Stimulated activated CD4-positive, alpha-beta T cell treated with anti-CD3 and anti-CD28 coated beads, Interleukin-2, amount 100 ng/mL, for 48 hours (primary cell): Measurements from ENCODE around the gene RIBC2.
"Not testable (repeated sequence)": the region's sequence is repeated elsewhere in the genome, so short reads cannot be mapped to it uniquely, and the experiment has no call there.

Source experiments
- DNase-seq, 2 donors: peaks; one replicate each; pipeline ENCODE4 v3.0.0-alpha.2; 2020

RIBC2 gene, protein sequence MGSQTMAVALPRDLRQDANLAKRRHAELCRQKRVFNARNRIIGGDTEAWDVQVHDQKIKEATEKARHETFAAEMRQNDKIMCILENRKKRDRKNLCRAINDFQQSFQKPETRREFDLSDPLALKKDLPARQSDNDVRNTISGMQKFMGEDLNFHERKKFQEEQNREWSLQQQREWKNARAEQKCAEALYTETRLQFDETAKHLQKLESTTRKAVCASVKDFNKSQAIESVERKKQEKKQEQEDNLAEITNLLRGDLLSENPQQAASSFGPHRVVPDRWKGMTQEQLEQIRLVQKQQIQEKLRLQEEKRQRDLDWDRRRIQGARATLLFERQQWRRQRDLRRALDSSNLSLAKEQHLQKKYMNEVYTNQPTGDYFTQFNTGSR

GRCh38 chr22:45413368-45414211, at the start of gene RIBC2, which contains the start of gene SMC1B:
Gene RIBC2, plus strand, starts transcription at chr22:45413693. Its CDS starts 194 bp downstream, at chr22:45413887.
Gene SMC1B, minus strand, starts transcription at chr22:45413599. Its CDS starts 32 bp downstream, at chr22:45413567.
- DNase-seq = peak; percentile 80 to 81

DNA sequence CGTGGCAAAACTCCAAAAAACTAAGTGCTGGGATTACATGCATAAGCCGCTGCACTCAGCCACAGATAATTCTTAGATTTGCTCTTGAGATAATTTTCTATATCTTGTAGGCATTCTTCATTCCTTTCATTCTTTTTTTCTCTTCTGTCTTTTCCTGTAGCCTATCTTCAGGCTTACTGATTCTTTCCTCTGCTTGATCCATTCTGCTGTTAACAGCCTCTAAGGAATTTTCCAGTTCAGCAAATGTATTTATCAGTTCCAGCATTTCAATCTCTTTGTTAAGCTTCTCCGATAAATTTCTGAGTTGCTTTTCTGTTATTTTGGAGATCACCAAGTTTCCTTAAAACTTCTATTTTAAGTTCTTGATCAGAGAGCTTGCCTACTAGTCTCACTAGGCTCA, 46.8 kb upstream of the RIBC2 start:
- no peak for DNase-seq

DNA sequence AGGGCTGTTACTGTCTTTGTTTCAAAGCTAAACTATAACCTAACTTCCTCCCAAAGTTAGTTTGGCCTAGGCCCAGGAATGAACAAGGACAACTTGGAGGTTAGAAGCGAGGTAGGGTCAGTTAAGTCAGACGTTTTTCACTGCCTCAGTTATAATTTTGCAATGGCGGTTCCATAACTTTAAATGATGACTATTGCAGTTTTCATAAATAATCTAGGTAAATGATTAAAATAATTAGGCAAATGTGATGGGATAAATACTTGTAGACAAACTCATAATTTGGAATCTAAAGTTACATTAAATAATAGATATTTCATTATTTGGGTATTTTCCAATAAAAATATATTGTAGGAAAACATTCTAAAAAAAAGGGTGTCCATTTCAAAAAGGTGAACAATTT, 39.9 kb upstream of the RIBC2 start:
- DNase-seq = not testable (repeated sequence)

DNA sequence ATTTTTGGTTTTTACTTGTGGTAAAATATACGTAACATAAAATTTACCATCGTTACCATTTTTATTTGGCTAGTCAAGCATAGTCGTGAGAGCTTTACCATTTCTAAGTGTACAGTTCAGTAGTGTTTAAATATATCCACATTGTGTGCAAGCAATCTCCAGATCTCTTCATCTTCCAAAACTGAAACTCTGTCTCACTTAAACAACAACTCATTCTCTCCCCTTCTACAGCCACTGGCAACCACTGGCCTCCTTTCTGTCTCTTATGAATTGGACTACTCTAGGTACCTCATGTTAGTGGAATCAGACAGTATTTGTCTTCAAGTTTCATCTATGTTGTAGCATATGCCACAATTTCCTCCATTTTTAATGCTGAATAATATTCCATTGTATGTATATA, 37.5 kb upstream of the RIBC2 start:
- DNase-seq = no peak

GRCh38 chr22:45376703-45377102, 36.8 kb upstream of the RIBC2 start:
- no peak for DNase-seq

DNA sequence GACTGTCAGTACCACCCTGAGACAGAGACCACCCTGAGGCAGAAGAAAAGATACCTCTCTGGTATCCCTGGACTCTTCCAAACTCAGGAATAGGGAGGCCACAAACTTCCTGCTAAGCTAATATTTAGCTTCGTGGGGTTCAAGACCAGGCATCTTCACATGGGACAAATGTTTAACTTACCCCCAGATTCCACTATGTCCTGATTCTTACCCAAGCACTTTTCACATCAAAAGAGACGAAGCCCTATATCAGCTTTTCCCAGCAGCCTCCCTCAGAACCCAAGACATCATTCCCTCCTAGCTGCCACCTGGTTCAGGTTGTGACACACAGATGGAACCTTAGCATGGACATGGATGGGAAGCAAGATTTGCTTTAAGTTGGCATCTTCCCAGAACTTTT, 32.1 kb upstream of the RIBC2 start:
- no peak for DNase-seq

DNA sequence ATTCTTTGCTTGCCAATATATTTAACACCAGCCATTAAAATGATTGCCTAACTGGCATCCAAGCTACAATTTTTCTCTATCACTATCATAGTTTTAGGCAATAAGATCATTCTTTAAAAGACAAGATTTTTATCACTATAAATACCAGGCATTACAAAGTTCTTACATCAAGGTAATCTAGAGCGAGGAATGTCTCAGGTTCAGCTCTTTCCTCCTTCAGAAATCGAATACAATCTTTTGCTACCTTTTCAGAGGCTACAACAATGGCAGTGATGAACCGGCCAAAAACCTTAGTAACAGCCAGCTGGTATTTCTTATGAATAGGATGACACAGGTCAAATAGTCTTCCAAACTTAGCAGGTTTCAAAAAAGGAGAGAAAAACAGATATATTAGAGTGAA, 23.9 kb upstream of the RIBC2 start:
- DNase-seq = no peak

- no peak for DNase-seq
These were observed 15.7 kb upstream of the RIBC2 start for GRCh38 chr22:45397806-45398205.

DNA sequence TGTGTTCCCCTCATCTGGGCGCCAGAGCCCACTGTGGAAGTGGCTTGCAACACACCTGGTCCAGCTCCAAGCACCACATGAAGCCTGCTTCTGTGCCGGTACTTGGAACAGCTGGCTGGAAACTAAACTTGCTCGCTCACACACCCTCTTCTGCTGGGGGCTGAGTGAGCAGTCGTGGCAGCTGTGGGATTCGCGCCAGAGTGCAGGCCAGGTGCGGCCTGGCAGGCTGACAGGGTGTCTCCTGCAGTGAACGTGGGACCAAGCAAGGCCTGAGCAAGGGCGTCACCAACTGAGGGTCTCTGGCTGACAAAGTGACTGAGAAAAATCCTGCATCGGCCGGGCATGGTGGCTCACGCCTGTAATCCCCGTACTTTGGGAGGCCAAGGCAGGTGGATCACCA, 15.3 kb upstream of the RIBC2 start:
- no peak for DNase-seq

DNA sequence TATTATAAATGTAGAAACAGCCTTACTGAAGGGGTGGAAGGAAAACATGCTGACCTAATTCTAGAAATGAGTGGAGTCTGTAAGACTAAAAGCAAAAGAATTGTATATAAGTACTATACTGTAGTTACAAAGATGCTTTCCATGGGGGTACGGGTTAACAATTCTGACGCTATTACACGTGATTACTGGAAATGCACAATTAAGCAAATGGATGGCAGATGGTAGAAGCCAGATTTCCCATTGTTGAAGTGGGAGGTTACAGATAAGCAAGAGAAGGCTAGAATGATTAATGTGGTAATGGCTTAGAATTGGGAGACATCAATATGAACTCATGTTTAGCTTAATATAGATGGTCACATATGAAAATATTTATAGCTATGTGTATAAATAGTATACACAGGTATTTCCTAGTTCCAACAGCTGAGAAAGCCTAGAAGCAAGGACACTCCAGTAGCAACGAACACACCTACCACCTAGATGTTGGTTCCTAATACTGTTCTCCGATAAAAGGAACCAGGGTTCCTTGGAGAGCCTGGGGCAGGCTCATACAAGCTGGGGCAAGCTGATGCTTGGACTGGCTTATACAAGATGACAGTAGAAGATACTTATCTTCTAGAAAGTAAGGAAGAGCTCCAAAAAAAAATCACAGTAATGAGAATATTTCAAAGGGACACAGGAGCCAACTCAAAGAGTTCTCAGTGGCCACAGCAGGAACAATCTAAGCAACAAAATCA, 13.6 kb upstream of the RIBC2 start:
- DNase-seq = no peak

GRCh38 chr22:45402466-45402985, 11.0 kb upstream of the RIBC2 start:
- no peak for DNase-seq

GRCh38 chr22:45407793-45408192, 5.7 kb upstream of the RIBC2 start:
- no peak for DNase-seq

GRCh38 chr22:45413013-45413367, 503 bp upstream of the RIBC2 start:
- DNase-seq = no peak

DNA sequence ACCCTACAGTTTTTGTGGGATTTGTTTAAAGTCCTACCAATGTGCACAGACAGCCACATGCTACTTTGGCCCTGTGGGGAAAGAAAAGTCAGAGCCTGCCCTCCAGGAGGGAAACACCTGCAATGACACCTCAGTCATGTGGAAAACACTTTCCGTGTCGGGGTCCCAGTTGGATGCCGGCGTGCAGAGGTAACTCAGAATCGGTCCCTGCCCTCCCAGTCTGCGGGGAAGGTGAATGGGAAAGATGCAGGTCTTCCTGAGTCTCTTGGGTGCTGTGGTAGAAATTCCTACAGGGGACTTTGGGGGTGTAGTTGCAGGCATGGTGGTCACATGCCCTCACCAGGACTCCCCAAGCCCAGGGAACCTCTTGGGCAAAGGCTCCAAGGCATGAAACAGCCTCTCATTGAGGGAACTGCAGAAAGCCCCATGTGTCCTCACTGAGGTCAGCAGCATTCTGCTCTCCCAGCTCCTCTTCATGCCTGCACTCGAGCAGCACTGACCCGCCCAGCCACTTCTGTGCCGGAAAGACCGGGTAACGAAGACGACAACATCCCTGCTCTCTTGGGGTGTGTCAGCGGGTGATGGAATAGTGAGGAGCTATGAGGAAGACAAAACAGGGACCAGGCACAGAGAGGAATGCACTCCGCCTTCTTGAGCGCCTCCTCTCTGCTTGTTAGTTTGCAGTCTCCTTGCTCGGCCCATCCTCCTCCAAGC, 4.7 kb downstream of the RIBC2 start:
- no peak for DNase-seq

DNA sequence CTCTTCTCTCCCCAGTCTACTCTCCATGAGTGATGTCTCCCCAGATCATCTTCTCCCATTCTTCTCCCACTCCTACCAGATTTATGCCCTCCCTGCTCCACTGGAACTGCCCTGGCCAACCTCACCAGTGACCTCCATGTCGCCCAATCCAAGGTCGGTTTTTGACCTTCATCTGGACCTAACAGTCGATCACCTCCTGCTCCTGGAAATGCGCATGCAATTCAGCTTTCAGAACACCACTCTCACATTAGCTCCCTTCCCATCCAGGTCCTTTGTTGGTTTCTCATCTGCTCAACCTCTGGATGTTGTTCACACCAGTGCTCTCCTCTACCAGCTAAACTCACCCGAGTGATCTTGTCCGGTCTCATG, 5.3 kb downstream of the RIBC2 start:
- no peak for DNase-seq

- DNase-seq = no peak
These were observed 6.5 kb downstream of the RIBC2 start for GRCh38 chr22:45420011-45420410.

- DNase-seq = no peak
These were observed 7.0 kb downstream of the RIBC2 start for GRCh38 chr22:45420539-45420938.

DNA sequence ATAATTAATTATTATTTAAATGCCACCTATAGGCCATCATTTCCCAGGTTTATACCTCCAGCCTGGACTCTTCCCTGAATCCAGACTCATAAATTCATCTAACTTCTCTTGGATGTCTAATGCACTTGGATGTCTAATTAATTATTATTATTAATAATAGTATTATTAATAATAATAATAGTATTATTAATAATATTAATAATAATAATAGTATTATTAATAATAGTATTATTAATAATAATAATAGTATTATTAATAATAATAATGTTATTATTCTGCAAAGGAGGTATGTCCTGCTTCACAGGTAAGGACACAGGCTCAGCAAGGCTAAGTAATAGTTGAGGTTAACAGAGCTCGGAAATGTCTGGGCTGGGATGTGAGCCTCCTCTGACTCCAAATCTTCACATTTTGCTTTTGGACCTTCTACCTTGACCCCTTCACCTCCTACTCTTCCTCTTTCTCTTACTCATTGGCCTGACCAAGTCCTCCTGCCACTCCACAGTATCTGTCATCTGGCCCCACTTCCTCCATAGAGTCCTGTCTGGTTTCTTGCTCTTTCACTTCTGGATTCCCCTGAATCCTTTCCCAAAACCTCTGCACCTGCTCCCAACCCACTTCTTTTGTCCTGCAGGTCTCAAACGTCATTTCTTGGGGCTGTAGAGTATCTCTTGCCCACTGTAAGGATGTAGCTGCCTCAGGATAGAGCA, 8.0 kb downstream of the RIBC2 start:
- DNase-seq = no peak

- no peak for DNase-seq
These were observed 8.9 kb downstream of the RIBC2 start for GRCh38 chr22:45422237-45422983.

DNA sequence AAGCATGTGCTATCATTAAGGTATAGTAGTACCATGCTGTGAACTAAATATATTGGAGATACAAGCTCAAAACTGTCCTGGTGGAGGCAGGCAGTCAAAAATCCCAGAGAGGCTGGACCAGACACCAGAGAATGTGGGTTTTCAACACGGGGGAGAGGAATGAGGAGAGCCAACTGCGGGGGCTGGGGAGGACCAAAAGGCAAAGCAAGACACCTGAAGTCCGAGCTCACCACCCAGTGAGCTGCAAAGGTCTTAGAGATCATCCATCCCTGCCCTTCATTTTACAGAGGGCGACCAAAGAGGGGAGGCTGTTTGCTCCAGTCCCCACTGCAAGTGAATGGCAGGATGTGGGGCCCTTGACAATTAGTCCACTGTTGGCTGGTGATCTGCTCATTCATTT, 10.0 kb downstream of the RIBC2 start:
- no peak for DNase-seq

GRCh38 chr22:45424241-45424731, 10.8 kb downstream of the RIBC2 start:
- no peak for DNase-seq
